Right atrium auricular region (tissue), 2 donors: ENCODE measurements around the gene EPS8. TPM values are rescaled to one million over a fixed set of nuclear protein-coding genes. Genes with fewer than 3 reads are reported as not detected.

Experiments
- DNase-seq: peaks from one replicate; pipeline ENCODE4 v3.0.0-alpha.2; 2019; ENCODE audit warnings: low spot score
- H3K27ac ChIP-seq, 2 donors: fragments of 200-600 bp; sonication (generic); 1 replicate in 1 of 2; 2 replicates in 1 of 2; pipeline ENCODE4 v1.5.1; 2016 to 2019
- H3K27me3 ChIP-seq, 2 donors: fragments of 200-600 bp; sonication (generic); one replicate each; pipeline versions ENCODE4 v1.5.1 to v1.6.0; 2017 to 2019
- H3K36me3 ChIP-seq: fragments of 200-600 bp; sonication (generic); one replicate; pipeline ENCODE4 v1.5.1; 2016
- H3K4me1 ChIP-seq, 2 donors: fragments of 200-600 bp; sonication (generic); one replicate each; pipeline versions ENCODE4 v1.5.1 to v1.6.0; 2017 to 2019
- H3K4me3 ChIP-seq, 2 donors: fragments of 200-600 bp; sonication (generic); 1 replicate in 1 of 2; 2 replicates in 1 of 2; pipeline ENCODE4 v1.5.1; 2017 to 2019; ENCODE audit warnings: mild to moderate bottlenecking in 1 of 2, moderate library complexity in 1 of 2
- H3K9me3 ChIP-seq, 2 donors: fragments of 200-600 bp; sonication (generic); one replicate each; pipeline ENCODE4 v1.5.1; 2019
- CTCF ChIP-seq, 2 donors: fragments of 200-600 bp; sonication (generic); IDR thresholded peaks; one replicate each; pipeline ENCODE4 v1.5.1; 2019; ENCODE audit warnings: antibody characterized with exemption in 2 of 2
- total RNA-seq, 2 donors: library from RNA; depleted of rRNA; stranded (reverse); fragments of >200 nt; gene quantifications; one replicate each; pipeline ENCODE4 v1.1.0, GENCODE V29; 2016

The EPS8 gene
- total RNA-seq, 2 donors from 2014 or later: 46.9 to 72.3 TPM

GRCh38 chr12:15664491-15664890 is 124.7 kb downstream of the EPS8 start:
- Histone ChIP-seq H3K9me3 (no peaks in the 10 kb centered on the region), H3K36me3 (peaks cover 18% of the 10 kb centered on the region), H3K27me3 (no peaks in the 10 kb centered on the region), H3K4me1 (no peaks in the 10 kb centered on the region), H3K4me3 (no peak overlapping the region), H3K27ac (no peak overlapping the region)
- TF ChIP-seq CTCF (IDR thresholded peaks at IDR 0.05): no peak
- DNase-seq: no peak

DNA sequence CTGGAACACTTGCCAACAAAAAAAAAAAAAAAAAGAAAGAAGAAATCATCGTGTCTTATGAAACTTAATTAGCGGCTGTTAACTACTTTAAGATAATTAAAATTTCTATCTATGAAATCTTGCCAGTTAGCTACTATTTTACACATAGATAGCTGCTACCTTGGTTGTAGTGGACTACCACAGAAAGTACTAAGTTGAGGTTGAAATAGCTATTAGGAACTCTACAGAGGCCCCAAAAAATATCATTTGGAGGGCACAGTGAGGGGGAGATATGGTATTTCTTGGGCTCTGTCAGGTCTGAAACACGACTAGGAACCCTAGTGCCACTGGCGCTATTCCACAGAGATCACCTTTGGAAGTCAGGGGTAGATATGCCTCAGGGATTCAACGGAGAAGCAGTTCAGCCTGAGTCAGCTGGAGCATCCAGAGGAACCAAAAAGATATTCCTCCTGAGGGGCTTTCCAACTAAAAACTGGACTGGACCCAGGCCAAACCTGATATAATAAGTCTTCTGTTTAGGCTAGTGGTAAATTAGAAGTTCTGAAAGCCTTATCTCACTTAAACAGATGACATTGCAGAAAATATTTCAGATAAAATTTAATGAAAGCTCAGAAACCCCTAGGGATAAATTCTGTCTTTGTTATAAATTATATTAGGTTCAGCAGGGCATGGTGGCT is 126.1 kb downstream of the EPS8 start:
- H3K36me3 ChIP-seq: peaks cover 32% of the 10 kb centered on the region
- DNase-seq: no peak
- no peaks in the 10 kb centered on the region for H3K9me3 ChIP-seq
- no peak overlapping the region for H3K27ac ChIP-seq
- no peaks in the 10 kb centered on the region for H3K27me3 ChIP-seq
- no peaks in the 10 kb centered on the region for H3K4me1 ChIP-seq
- no peak for TF ChIP-seq CTCF (IDR thresholded peaks at IDR 0.05)
- H3K4me3 ChIP-seq: no peak overlapping the region

GRCh38 chr12:15662303-15662980 is 126.7 kb downstream of the EPS8 start:
- no peaks in the 10 kb centered on the region for H3K9me3 ChIP-seq
- H3K27me3 ChIP-seq: no peaks in the 10 kb centered on the region
- no peak overlapping the region for H3K4me3 ChIP-seq
- DNase-seq: no peak
- no peaks in the 10 kb centered on the region for H3K4me1 ChIP-seq
- no peak overlapping the region for H3K27ac ChIP-seq
- peaks cover 37% of the 10 kb centered on the region for H3K36me3 ChIP-seq
- TF ChIP-seq CTCF (IDR thresholded peaks at IDR 0.05): no peak

GRCh38 chr12:15651371-15651770 is 137.8 kb downstream of the EPS8 start:
- Histone ChIP-seq H3K27ac (no peak overlapping the region), H3K27me3 (no peaks in the 10 kb centered on the region), H3K36me3 (peaks cover 40% of the 10 kb centered on the region), H3K9me3 (no peaks in the 10 kb centered on the region), H3K4me3 (no peak overlapping the region), H3K4me1 (no peaks in the 10 kb centered on the region)
- no peak for DNase-seq
- TF ChIP-seq CTCF (IDR thresholded peaks at IDR 0.05): no peak

GRCh38 chr12:15650399-15651128 is 138.6 kb downstream of the EPS8 start:
- Histone ChIP-seq H3K27ac (no peak overlapping the region), H3K4me3 (no peak overlapping the region), H3K9me3 (no peaks in the 10 kb centered on the region), H3K4me1 (no peaks in the 10 kb centered on the region), H3K36me3 (peaks cover 40% of the 10 kb centered on the region), H3K27me3 (no peaks in the 10 kb centered on the region)
- no peak for TF ChIP-seq CTCF (IDR thresholded peaks at IDR 0.05)
- DNase-seq: no peak
